ENCODE measurements around the gene ARID5B. TPM values are rescaled to one million over a fixed set of nuclear protein-coding genes. Genes with fewer than 3 reads are reported as not detected.

Gene ARID5B
- total RNA-seq, 1 donor = 94.1 TPM

GRCh38 chr10:62024026-62024701, 122.7 kb downstream of the ARID5B start:
- Histone ChIP-seq H2AFZ (ENCODE audit: low read length) (no peak overlapping the region), H3K4me3 (ENCODE audit: insufficient read depth, low read length) (no peak overlapping the region), H3K4me2 (ENCODE audit: insufficient read depth, low read length) (no peak overlapping the region), H4K20me1 (ENCODE audit: insufficient read depth, low read length) (no peaks in the 10 kb centered on the region), H3K36me3 (ENCODE audit: insufficient read depth, low read length) (no peaks in the 10 kb centered on the region), H3K9me3 (ENCODE audit: low read depth, low read length) (no peaks in the 10 kb centered on the region), H3K27me3 (ENCODE audit: insufficient read depth, low read length) (no peaks in the 10 kb centered on the region), H3K27ac (ENCODE audit: low read depth, low read length) (no peak overlapping the region), H3K4me1 (ENCODE audit: insufficient read depth, low read length) (peaks cover 55% of the 10 kb centered on the region), H3K79me2 (ENCODE audit: insufficient read depth, low read length) (peaks cover 25% of the 10 kb centered on the region)
- DNase-seq (ENCODE audit: insufficient read length, low spot score, missing footprints) = no peak
- TF ChIP-seq CTCF (IDR thresholded peaks at IDR 0.05; ENCODE audit: extremely low read depth, low read depth, low read length) = no peak

- TF ChIP-seq CTCF (IDR thresholded peaks at IDR 0.05; ENCODE audit: extremely low read depth, low read depth, low read length) = no peak
- H3K9me3 ChIP-seq (ENCODE audit: low read depth, low read length) = no peaks in the 10 kb centered on the region
- H4K20me1 ChIP-seq (ENCODE audit: insufficient read depth, low read length) = no peaks in the 10 kb centered on the region
These were observed 123.8 kb downstream of the ARID5B start for GRCh38 chr10:62025134-62025794.

GRCh38 chr10:62025901-62026879, 124.7 kb downstream of the ARID5B start:
- no peaks in the 10 kb centered on the region for H3K9me3 ChIP-seq (ENCODE audit: low read depth, low read length)
- no peak overlapping the region for H3K4me3 ChIP-seq (ENCODE audit: insufficient read depth, low read length)
- TF ChIP-seq CTCF (IDR thresholded peaks at IDR 0.05; ENCODE audit: extremely low read depth, low read depth, low read length) = no peak
- no peaks in the 10 kb centered on the region for H4K20me1 ChIP-seq (ENCODE audit: insufficient read depth, low read length)
- H3K27ac ChIP-seq (ENCODE audit: low read depth, low read length) = peak overlapping the region; percentile 50
- peaks cover 44% of the 10 kb centered on the region for H3K4me1 ChIP-seq (ENCODE audit: insufficient read depth, low read length)
- H3K27me3 ChIP-seq (ENCODE audit: insufficient read depth, low read length) = no peaks in the 10 kb centered on the region
- H3K4me2 ChIP-seq (ENCODE audit: insufficient read depth, low read length) = peak overlapping the region; percentile 22
- no peaks in the 10 kb centered on the region for H3K36me3 ChIP-seq (ENCODE audit: insufficient read depth, low read length)
- no peak overlapping the region for H2AFZ ChIP-seq (ENCODE audit: low read length)
- peaks cover 20% of the 10 kb centered on the region for H3K79me2 ChIP-seq (ENCODE audit: insufficient read depth, low read length)
- no peak for DNase-seq (ENCODE audit: insufficient read length, low spot score, missing footprints)

More at GRCh38 chr10:62025134-62025794, 123.8 kb downstream of the ARID5B start:
- Histone ChIP-seq H2AFZ (ENCODE audit: low read length) (no peak overlapping the region), H3K4me3 (ENCODE audit: insufficient read depth, low read length) (no peak overlapping the region), H3K4me1 (ENCODE audit: insufficient read depth, low read length) (peaks cover 45% of the 10 kb centered on the region), H3K4me2 (ENCODE audit: insufficient read depth, low read length) (no peak overlapping the region), H3K27me3 (ENCODE audit: insufficient read depth, low read length) (no peaks in the 10 kb centered on the region), H3K27ac (ENCODE audit: low read depth, low read length) (peak overlapping the region; percentile 50), H3K79me2 (ENCODE audit: insufficient read depth, low read length) (peaks cover 22% of the 10 kb centered on the region), H3K36me3 (ENCODE audit: insufficient read depth, low read length) (no peaks in the 10 kb centered on the region)
- DNase-seq (ENCODE audit: insufficient read length, low spot score, missing footprints) = no peak
